Epithelial cell of proximal tubule (primary cell): ENCODE results near the gene LRRIQ4. TPM values are rescaled to one million over a fixed set of nuclear protein-coding genes. Genes with fewer than 3 reads are reported as not detected.

ENCODE experiments used
- DNase-seq: peaks from one replicate; pipeline ENCODE4 v3.0.0-alpha.2; 2011; ENCODE audit warnings: low read depth
- H3K4me3 ChIP-seq: 2 replicates; pipeline ENCODE4 v1.5.1; 2011; ENCODE audit warnings: low read depth, mild to moderate bottlenecking, low read length
- CTCF ChIP-seq: conservative IDR thresholded peaks from 2 replicates; pipeline ENCODE4 v1.5.1; 2012; ENCODE audit warnings: low read depth, mild to moderate bottlenecking, low read length
- total RNA-seq: library from RNA; depleted of rRNA; stranded (reverse); fragments of >200 nt; gene quantifications from 2 replicates; pipeline ENCODE4 v1.2.3, GENCODE V29; 2015

LRRIQ4 gene
- total RNA-seq, 1 donor from 2014 or later: not detected

GRCh38 chr3:169787120-169787519 is 25.6 kb upstream of the LRRIQ4 start:
- H3K4me3 ChIP-seq: no peak overlapping the region
- no peak for DNase-seq
- no peak for TF ChIP-seq CTCF

GRCh38 chr3:169787791-169788190 is 24.9 kb upstream of the LRRIQ4 start:
- no peak for DNase-seq
- no peak for TF ChIP-seq CTCF
- no peak overlapping the region for H3K4me3 ChIP-seq

GRCh38 chr3:169790219-169790618 is 22.5 kb upstream of the LRRIQ4 start:
- no peak overlapping the region for H3K4me3 ChIP-seq
- no peak for TF ChIP-seq CTCF
- DNase-seq: no peak

- no peak overlapping the region for H3K4me3 ChIP-seq
- no peak for TF ChIP-seq CTCF
- no peak for DNase-seq
These were observed 21.8 kb upstream of the LRRIQ4 start for GRCh38 chr3:169790687-169791429.

GRCh38 chr3:169792359-169792758 is 20.3 kb upstream of the LRRIQ4 start:
- no peak for DNase-seq
- no peak for TF ChIP-seq CTCF
- no peak overlapping the region for H3K4me3 ChIP-seq

- no peak for TF ChIP-seq CTCF
- H3K4me3 ChIP-seq: no peak overlapping the region
- DNase-seq: no peak
These were observed 8.0 kb upstream of the LRRIQ4 start for GRCh38 chr3:169804681-169805080.

GRCh38 chr3:169809230-169809795 is 3.4 kb upstream of the LRRIQ4 start:
- H3K4me3 ChIP-seq: no peak overlapping the region
- TF ChIP-seq CTCF: no peak
- DNase-seq: no peak
